DMS153 treated with DMSO at 0.1 percent for 48 hours (cell line): ENCODE data around the gene CD19.
"Not testable (repeated sequence)": the region's sequence is repeated elsewhere in the genome, so short reads cannot be mapped to it uniquely, and the experiment has no call there.

ENCODE experiments used
- DNase-seq: peaks from one replicate; lab custom pipeline; 2025; ENCODE audit not compliant: unreplicated experiment; lab: John Stamatoyannopoulos, UW

The CD19 gene

GRCh38 chr16:28905800-28906372, 25.9 kb upstream of the CD19 start:
- no peak for DNase-seq

GRCh38 chr16:28910086-28911031, 21.4 kb upstream of the CD19 start:
- DNase-seq, result no peak

GRCh38 chr16:28912558-28912957, 19.2 kb upstream of the CD19 start:
- DNase-seq, result no peak

GRCh38 chr16:28913946-28914724, 17.6 kb upstream of the CD19 start:
- DNase-seq, result no peak

GRCh38 chr16:28915181-28915580, 16.6 kb upstream of the CD19 start:
- no peak for DNase-seq

- DNase-seq, result no peak
Measured at GRCh38 chr16:28917095-28917494, 14.7 kb upstream of the CD19 start.

- DNase-seq, result no peak
Measured at GRCh38 chr16:28918698-28919097, 13.1 kb upstream of the CD19 start.

- DNase-seq, result no peak
Measured at GRCh38 chr16:28923231-28923587, 8.6 kb upstream of the CD19 start.

GRCh38 chr16:28923652-28924398, 7.9 kb upstream of the CD19 start:
- DNase-seq, result no peak

GRCh38 chr16:28924399-28924761, 7.4 kb upstream of the CD19 start:
- no peak for DNase-seq

GRCh38 chr16:28924762-28925385, 6.9 kb upstream of the CD19 start, which contains the start of gene RABEP2:
RABEP2 (minus strand) TSS chr16:28925238; CDS start chr16:28925163, 75 bp downstream.
- peak; percentile 96 for DNase-seq

- peak; percentile 76 for DNase-seq
Measured at GRCh38 chr16:28925386-28926228, 6.2 kb upstream of the CD19 start.

GRCh38 chr16:28926284-28926683, 5.5 kb upstream of the CD19 start:
- not testable (repeated sequence) for DNase-seq

- DNase-seq, result no peak
Measured at GRCh38 chr16:28927815-28928214, 4.0 kb upstream of the CD19 start.

GRCh38 chr16:28930203-28930602, 1.6 kb upstream of the CD19 start:
- no peak for DNase-seq

- peak; percentile 9 for DNase-seq
Measured at GRCh38 chr16:28930652-28931051, 1.1 kb upstream of the CD19 start.

- no peak for DNase-seq
Measured at GRCh38 chr16:28932339-28933141, 769 bp downstream of the CD19 start.

- no peak for DNase-seq
Measured at GRCh38 chr16:28933171-28933570, 1.4 kb downstream of the CD19 start.

- DNase-seq, result no peak
Measured at GRCh38 chr16:28935346-28935745, 3.6 kb downstream of the CD19 start.
